Endothelial cell of umbilical vein (primary cell): ENCODE data around the gene EIF5B. TPM values are rescaled to one million over a fixed set of nuclear protein-coding genes. Genes with fewer than 3 reads are reported as not detected.

Experiments
- BruUV-seq: library from RNA; stranded (reverse); fragments of 400-500 nt; replicated peaks from 2 replicates; lab custom pipeline; 2021; lab: Mats Ljungman, UMichigan
- CTCF ChIA-PET: fragments of 300-600, 350-600 bp; sonication (Branson Sonifier 250); formaldehyde crosslinking; loops from one replicate; lab custom pipeline; 2021; ENCODE audit warnings: antibody characterized with exemption, inconsistent platforms; lab: Charles Lee
- POLR2A ChIA-PET: fragments of 300-600, 350-600 bp; sonication (Branson Sonifier 250); formaldehyde crosslinking; loops from one replicate; lab custom pipeline; 2021; ENCODE audit warnings: antibody characterized with exemption, inconsistent platforms; lab: Charles Lee
- DNase-seq: peaks from one replicate; pipeline ENCODE4 v3.0.0-alpha.2; 2011; ENCODE audit warnings: low read depth, low spot score
- FAIRE-seq: peaks from 2 replicates; lab custom pipeline; 2011; peaks lifted over from hg19 to GRCh38; lab: Jason Lieb, UNC
- H2AFZ ChIP-seq: 2 replicates; pipeline ENCODE4 v1.6.0; 2012; ENCODE audit warnings: low read depth, low read length, control low read depth, inconsistent platforms
- H3K27ac ChIP-seq: 2 replicates; pipeline ENCODE4 v1.5.1; 2011; ENCODE audit warnings: low read depth, mild to moderate bottlenecking, control low read depth, low read length, moderate library complexity; ENCODE audit not compliant: insufficient read depth
- H3K27me3 ChIP-seq, 2 experiments: 2 replicates each; pipeline versions ENCODE4 v1.6.0 to v1.6.1; 2011; ENCODE audit warnings: low read length in 2 of 2, mixed read lengths in 1 of 2; ENCODE audit not compliant: control insufficient read depth in 2 of 2, insufficient read depth in 2 of 2
- H3K36me3 ChIP-seq, 2 experiments: 2 replicates in 1 of 2; 3 replicates in 1 of 2; pipeline ENCODE4 v1.5.1; 2011; ENCODE audit warnings: low read length in 2 of 2, mild to moderate bottlenecking in 1 of 2, moderate library complexity in 1 of 2; ENCODE audit not compliant: control insufficient read depth in 2 of 2, insufficient read depth in 2 of 2; ENCODE audit errors: extremely low read depth in 1 of 2
- H3K4me1 ChIP-seq: 3 replicates; pipeline ENCODE4 v1.5.1; 2011; ENCODE audit warnings: mild to moderate bottlenecking, low read length; ENCODE audit not compliant: control insufficient read depth, insufficient read depth; ENCODE audit errors: extremely low read depth
- H3K4me2 ChIP-seq: 2 replicates; pipeline ENCODE4 v1.6.1; 2011; ENCODE audit warnings: low read length, control low read depth, mixed read lengths; ENCODE audit not compliant: insufficient read depth
- H3K4me3 ChIP-seq, 3 experiments: fragments of 200-600 bp in 1 of 3; sonication (generic), shearing (Covaris generic) in 1 of 3; replicated peaks in 1 of 3; 2 replicates each; pipeline ENCODE4 v1.5.1; 2011 to 2016; ENCODE audit warnings: control low read depth in 3 of 3, low read length in 3 of 3, mild to moderate bottlenecking in 2 of 3, inconsistent platforms in 1 of 3, low read depth in 1 of 3, moderate library complexity in 1 of 3; ENCODE audit not compliant: insufficient read depth in 1 of 3
- H3K79me2 ChIP-seq: 2 replicates; pipeline ENCODE4 v1.6.0; 2012; ENCODE audit warnings: low read length, inconsistent platforms; ENCODE audit not compliant: control insufficient read depth, insufficient read depth
- H3K9ac ChIP-seq: replicated peaks from 2 replicates; pipeline ENCODE3; 2011; ENCODE audit warnings: low read length, control low read depth; ENCODE audit not compliant: insufficient read depth; ENCODE audit errors: extremely low read depth
- H3K9me1 ChIP-seq: replicated peaks from 3 replicates; pipeline ENCODE4 v1.6.0; 2011; ENCODE audit warnings: mild to moderate bottlenecking, low read length; ENCODE audit not compliant: control insufficient read depth, insufficient read depth; ENCODE audit errors: extremely low read depth
- H3K9me3 ChIP-seq: replicated peaks from 2 replicates; pipeline ENCODE4 v1.5.1; 2012; ENCODE audit warnings: low read length, inconsistent platforms; ENCODE audit not compliant: control insufficient read depth, insufficient read depth
- H4K20me1 ChIP-seq: replicated peaks from 2 replicates; pipeline ENCODE3; 2011; ENCODE audit warnings: mild to moderate bottlenecking, low read length; ENCODE audit not compliant: control insufficient read depth, insufficient read depth; ENCODE audit errors: extremely low read depth
- EZH2 ChIP-seq: IDR thresholded peaks from 2 replicates; pipeline ENCODE4 v1.6.1; 2012; ENCODE audit warnings: borderline replicate concordance, low read depth, mild to moderate bottlenecking, moderate library complexity, low read length, inconsistent platforms; ENCODE audit not compliant: severe bottlenecking
- FOS ChIP-seq: IDR thresholded peaks from 2 replicates; pipeline ENCODE4 v1.6.1; 2011; ENCODE audit warnings: mild to moderate bottlenecking, low read length, moderate library complexity, borderline replicate concordance; ENCODE audit not compliant: insufficient read depth
- GATA2 ChIP-seq: IDR thresholded peaks from 2 replicates; pipeline ENCODE4 v1.7.0; 2011; ENCODE audit warnings: low read depth, mild to moderate bottlenecking, moderate library complexity, mixed read lengths, low read length; ENCODE audit not compliant: insufficient read length, insufficient read depth
- MYC ChIP-seq: IDR thresholded peaks from one replicate; pipeline ENCODE4 v1.6.1; 2011; ENCODE audit warnings: mild to moderate bottlenecking, low read depth, low read length
- POLR2A ChIP-seq: IDR thresholded peaks from 2 replicates; pipeline ENCODE4 v1.6.1; 2012; ENCODE audit warnings: low read depth, mild to moderate bottlenecking, control low read depth, low read length
- POLR2AphosphoS5 ChIP-seq: IDR thresholded peaks from 2 replicates; pipeline ENCODE4 v1.6.1; 2012; ENCODE audit warnings: low read depth, mild to moderate bottlenecking, control low read depth, low read length, moderate library complexity; ENCODE audit not compliant: insufficient read depth
- dilution Hi-C: fragments of 300-500 bp; cut with MboI; formaldehyde crosslinking; loops from one replicate; pipeline ENCODE4 v1.15.0; 2019; ENCODE audit warnings: low sequenced_read_pairs; ENCODE audit not compliant: extremely low pct_ligation_motif_present
- intact Hi-C: fragments of 100-400 bp; cut with micrococcal nuclease; formaldehyde crosslinking; loops from one replicate; pipeline ENCODE4 v1.10.0; 2022
- polyA plus RNA-seq, 4 experiments: library from polyadenylated mRNA; depleted of rRNA in 3 of 4; stranded (reverse) in 3 of 4; unstranded in 1 of 4; fragments of >200 nt; gene quantifications; 2 replicates each; pipeline versions ENCODE4 v1.2.1 to v1.2.3, GENCODE V29; 2011 to 2012; ENCODE audit warnings: missing spikeins in 1 of 4
- total RNA-seq: library from RNA; stranded (reverse); gene quantifications from 2 replicates; pipeline ENCODE4 v1.2.3, GENCODE V29; 2021
- TF ChIP-seq, protein P1 (sequence below), 2 donors: IDR thresholded peaks; 1 replicate in 1 of 2; 2 replicates in 1 of 2; pipeline ENCODE4 v1.5.1; 2011; ENCODE audit warnings: low read length in 2 of 2, mild to moderate bottlenecking in 2 of 2, moderate library complexity in 2 of 2, control low read depth in 1 of 2, inconsistent platforms in 1 of 2, low read depth in 1 of 2; ENCODE audit not compliant: insufficient read depth in 1 of 2; ENCODE audit errors: extremely low read depth in 1 of 2

EIF5B gene
- total and polyA plus RNA-seq, 2 donors (not counting 3 experiments of a cell fraction or from before 2014, with no cell fraction given) = 10.1 to 54.5 TPM

DNA sequence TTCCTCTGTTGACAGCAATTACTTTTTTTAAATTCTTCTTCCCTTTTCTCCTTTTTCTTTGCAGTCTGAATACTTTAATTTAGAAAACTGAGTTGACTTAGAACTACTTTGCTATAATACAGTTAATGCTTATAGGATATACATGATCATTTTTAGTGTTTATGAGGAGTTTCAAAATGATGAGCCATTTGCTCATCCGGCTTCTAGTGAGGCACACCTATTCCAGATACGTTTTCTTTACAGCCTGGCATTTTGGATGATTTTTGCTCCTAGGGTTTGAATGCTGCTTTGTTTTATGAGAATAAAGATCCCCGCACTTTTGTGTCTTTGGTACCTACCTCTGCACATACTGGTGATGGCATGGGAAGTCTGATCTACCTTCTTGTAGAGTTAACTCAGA, 52.8 kb downstream of the EIF5B start:
- no peak for DNase-seq
- no peaks in the 10 kb centered on the region for H4K20me1 ChIP-seq
- no peak for FAIRE-seq
- H3K27ac ChIP-seq = no peak overlapping the region
- peaks cover 3% of the 10 kb centered on the region for H3K79me2 ChIP-seq
- ChIA-PET CTCF (no interaction called here), POLR2A (no interaction called here)
- no peak overlapping the region for H3K4me3 ChIP-seq
- no peaks in the 10 kb centered on the region for H3K9me1 ChIP-seq
- no peak overlapping the region for H2AFZ ChIP-seq
- TSS peak; percentile 74 for BruUV-seq
- peaks cover 7 to 19% of the 10 kb centered on the region in 2 experiments for H3K36me3 ChIP-seq
- intact Hi-C loops (no loop called here), dilution Hi-C loops (no loop called here)
- no peaks in the 10 kb centered on the region for H3K27me3 ChIP-seq
- no peaks in the 10 kb centered on the region for H3K9me3 ChIP-seq
- no peak overlapping the region for H3K4me2 ChIP-seq
- H3K4me1 ChIP-seq = no peaks in the 10 kb centered on the region
- H3K9ac ChIP-seq = no peak overlapping the region
- TF ChIP-seq, protein P1, sequence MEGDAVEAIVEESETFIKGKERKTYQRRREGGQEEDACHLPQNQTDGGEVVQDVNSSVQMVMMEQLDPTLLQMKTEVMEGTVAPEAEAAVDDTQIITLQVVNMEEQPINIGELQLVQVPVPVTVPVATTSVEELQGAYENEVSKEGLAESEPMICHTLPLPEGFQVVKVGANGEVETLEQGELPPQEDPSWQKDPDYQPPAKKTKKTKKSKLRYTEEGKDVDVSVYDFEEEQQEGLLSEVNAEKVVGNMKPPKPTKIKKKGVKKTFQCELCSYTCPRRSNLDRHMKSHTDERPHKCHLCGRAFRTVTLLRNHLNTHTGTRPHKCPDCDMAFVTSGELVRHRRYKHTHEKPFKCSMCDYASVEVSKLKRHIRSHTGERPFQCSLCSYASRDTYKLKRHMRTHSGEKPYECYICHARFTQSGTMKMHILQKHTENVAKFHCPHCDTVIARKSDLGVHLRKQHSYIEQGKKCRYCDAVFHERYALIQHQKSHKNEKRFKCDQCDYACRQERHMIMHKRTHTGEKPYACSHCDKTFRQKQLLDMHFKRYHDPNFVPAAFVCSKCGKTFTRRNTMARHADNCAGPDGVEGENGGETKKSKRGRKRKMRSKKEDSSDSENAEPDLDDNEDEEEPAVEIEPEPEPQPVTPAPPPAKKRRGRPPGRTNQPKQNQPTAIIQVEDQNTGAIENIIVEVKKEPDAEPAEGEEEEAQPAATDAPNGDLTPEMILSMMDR (IDR thresholded peaks at IDR 0.05; ENCODE audit: extremely low read depth in 1 of 2, insufficient read depth in 1 of 2, low read depth in 1 of 2, low read length in 2 of 2) = no peak
- TF ChIP-seq POLR2A = no peak
- no peak for TF ChIP-seq MYC
- TF ChIP-seq GATA2 = no peak
- TF ChIP-seq EZH2 = no peak
- no peak for TF ChIP-seq FOS
- TF ChIP-seq POLR2AphosphoS5 = no peak
